ENCODE results near the gene IGF2. TPM values are rescaled to one million over a fixed set of nuclear protein-coding genes. Genes with fewer than 3 reads are reported as not detected.
A peak's percentile ranks its signal among the peaks of the same experiment; 100 is the strongest.

The IGF2 gene
- total RNA-seq, 1 donor from 2014 or later = 110 TPM

GRCh38 chr11:2134022-2135010 is 4.9 kb downstream of the IGF2 start:
- H3K27ac Mint-ChIP-seq (ENCODE audit: unreplicated experiment) = no peak overlapping the region
- peaks cover 13% of the 10 kb centered on the region for H3K4me1 Mint-ChIP-seq (ENCODE audit: low read depth)
- peaks cover 3% of the 10 kb centered on the region for H3K36me3 Mint-ChIP-seq (ENCODE audit: low read depth)
- DNase-seq (ENCODE audit: low spot score) = peak; percentile 44
- peaks cover 41% of the 10 kb centered on the region for H3K27me3 Mint-ChIP-seq (ENCODE audit: low read depth)
- H3K4me3 Mint-ChIP-seq (ENCODE audit: unreplicated experiment) = no peak overlapping the region
- no peak for TF ChIP-seq CTCF (IDR thresholded peaks at IDR 0.05)
- H3K9me3 Mint-ChIP-seq (ENCODE audit: low read depth) = no peaks in the 10 kb centered on the region

GRCh38 chr11:2133241-2134021 is 5.8 kb downstream of the IGF2 start:
- Mint-ChIP-seq H3K27ac (ENCODE audit: unreplicated experiment) (no peak overlapping the region), H3K27me3 (ENCODE audit: low read depth) (peaks cover 41% of the 10 kb centered on the region), H3K4me3 (ENCODE audit: unreplicated experiment) (no peak overlapping the region)

GRCh38 chr11:2132874-2133240 is 6.3 kb downstream of the IGF2 start:
- no peak for DNase-seq (ENCODE audit: low spot score)
- H3K27ac Mint-ChIP-seq (ENCODE audit: unreplicated experiment) = no peak overlapping the region
- H3K27me3 Mint-ChIP-seq (ENCODE audit: low read depth) = peaks cover 39% of the 10 kb centered on the region
- H3K4me3 Mint-ChIP-seq (ENCODE audit: unreplicated experiment) = no peak overlapping the region
- H3K4me1 Mint-ChIP-seq (ENCODE audit: low read depth) = peaks cover 11% of the 10 kb centered on the region
- H3K36me3 Mint-ChIP-seq (ENCODE audit: low read depth) = peaks cover 3% of the 10 kb centered on the region
- no peak for TF ChIP-seq CTCF (IDR thresholded peaks at IDR 0.05)
- no peaks in the 10 kb centered on the region for H3K9me3 Mint-ChIP-seq (ENCODE audit: low read depth)

More at GRCh38 chr11:2133241-2134021, 5.8 kb downstream of the IGF2 start:
- no peaks in the 10 kb centered on the region for H3K9me3 Mint-ChIP-seq (ENCODE audit: low read depth)
- H3K4me1 Mint-ChIP-seq (ENCODE audit: low read depth) = peaks cover 12% of the 10 kb centered on the region
- H3K36me3 Mint-ChIP-seq (ENCODE audit: low read depth) = peaks cover 3% of the 10 kb centered on the region
- TF ChIP-seq CTCF (IDR thresholded peaks at IDR 0.05) = no peak
- peak; percentile 77 for DNase-seq (ENCODE audit: low spot score)

GRCh38 chr11:2132246-2132645 is 6.9 kb downstream of the IGF2 start:
- Mint-ChIP-seq H3K36me3 (ENCODE audit: low read depth) (peaks cover 3% of the 10 kb centered on the region), H3K27ac (ENCODE audit: unreplicated experiment) (no peak overlapping the region), H3K9me3 (ENCODE audit: low read depth) (no peaks in the 10 kb centered on the region), H3K4me3 (ENCODE audit: unreplicated experiment) (no peak overlapping the region), H3K4me1 (ENCODE audit: low read depth) (peaks cover 6% of the 10 kb centered on the region), H3K27me3 (ENCODE audit: low read depth) (peaks cover 35% of the 10 kb centered on the region)
- no peak for TF ChIP-seq CTCF (IDR thresholded peaks at IDR 0.05)
- no peak for DNase-seq (ENCODE audit: low spot score)

All from chondrocyte (in vitro differentiated cells).